T-helper 1 cell treated with Interleukin-12 subunit alpha and Interleukin-12 subunit beta and Interleukin-4 antibody, amounts not matched to agents 30 ng/mL and 1 ng/mL, for 36 hours (primary cell): Measurements from ENCODE around the gene OR10A3. TPM values are rescaled to one million over a fixed set of nuclear protein-coding genes. Genes with fewer than 3 reads are reported as not detected.

Source experiments
- intact Hi-C: fragments of 100-400 bp; cut with micrococcal nuclease; formaldehyde crosslinking; loops from one replicate; pipeline ENCODE4 v1.15.1; 2024
- total RNA-seq: library from RNA; stranded (reverse); gene quantifications from 2 replicates; pipeline ENCODE4 v1.2.3, GENCODE V29; 2022

OR10A3 gene
- total RNA-seq, 1 donor from 2014 or later, result not detected

GRCh38 chr11:7892840-7893254 lies 48.7 kb downstream of the OR10A3 start:
- intact Hi-C loops, result loop anchor here (1.0 kb wide), 2 partner anchors 94 to 206 kb away; partner anchors contain the start of gene EIF3F

GRCh38 chr11:7892059-7892699 lies 49.3 kb downstream of the OR10A3 start:
- intact Hi-C loops, result loop anchor here (1.0 kb wide), 1 partner anchor 95 kb away; the partner anchor contains the start of gene EIF3F

GRCh38 chr11:7890417-7891172 lies 50.9 kb downstream of the OR10A3 start:
- intact Hi-C loops, result no loop called here

- intact Hi-C loops, result no loop called here
Measured at GRCh38 chr11:7889985-7890384, 51.5 kb downstream of the OR10A3 start.

Other genes with a start within 250 kb of the OR10A3 start
- gene OVCH2, start 235.2 kb downstream of the OR10A3 start, total RNA-seq, result not detected in 2 replicates
- not detected in 2 replicates for gene OR5P2, start 144.8 kb downstream of the OR10A3 start, total RNA-seq
- gene OR5P3, start 110.9 kb downstream of the OR10A3 start, total RNA-seq, result not detected in 2 replicates
- gene OR10A6, start 10.4 kb downstream of the OR10A3 start, total RNA-seq, result not detected in 2 replicates
- not detected in 2 replicates for gene NLRP10, start 23.7 kb upstream of the OR10A3 start, total RNA-seq
- 202 and 220 TPM in 2 replicates for gene EIF3F, start 45.6 kb upstream of the OR10A3 start, total RNA-seq
- gene TUB, start 139.5 kb upstream of the OR10A3 start, total RNA-seq, result 0.05 and 0.07 TPM in 2 replicates
- 7.7 and 8.3 TPM in 2 replicates for gene RIC3, start 227.3 kb upstream of the OR10A3 start, total RNA-seq